HG02840 (cell line): ENCODE data around the gene KRTAP4-12.
"Not testable (repeated sequence)": the region's sequence is repeated elsewhere in the genome, so short reads cannot be mapped to it uniquely, and the experiment has no call there.

Experiments used
- ATAC-seq: cut with Tn5 transposase; IDR thresholded peaks from one replicate; pipeline ENCODE4 v1.9.1; 2021; ENCODE audit warnings: mild to moderate bottlenecking, moderate library complexity, moderate number of reproducible peaks; ENCODE audit not compliant: unreplicated experiment, low FRiP score

The KRTAP4-12 gene

DNA sequence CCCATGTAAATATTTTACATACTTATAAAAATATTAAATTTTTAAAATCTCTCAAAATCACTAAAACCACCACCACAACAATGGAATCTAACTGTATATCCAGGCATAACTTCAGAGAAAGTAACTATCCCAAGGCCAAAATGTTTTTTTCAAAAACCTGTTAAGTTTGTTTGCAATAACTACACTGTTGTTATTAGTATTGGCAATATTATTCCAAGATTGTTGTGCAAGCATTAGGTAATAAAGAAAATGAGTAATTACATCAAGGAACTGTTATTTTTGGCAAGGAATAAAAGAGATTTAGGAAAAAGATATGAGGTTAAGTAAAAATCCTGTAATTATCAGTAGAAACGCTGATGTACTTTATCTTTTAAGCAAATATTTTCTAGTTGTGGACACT lies 3.4 kb upstream of the KRTAP4-12 start:
- ATAC-seq, result no peak

GRCh38 chr17:41126412-41126811 lies 2.4 kb upstream of the KRTAP4-12 start:
- no peak for ATAC-seq

DNA sequence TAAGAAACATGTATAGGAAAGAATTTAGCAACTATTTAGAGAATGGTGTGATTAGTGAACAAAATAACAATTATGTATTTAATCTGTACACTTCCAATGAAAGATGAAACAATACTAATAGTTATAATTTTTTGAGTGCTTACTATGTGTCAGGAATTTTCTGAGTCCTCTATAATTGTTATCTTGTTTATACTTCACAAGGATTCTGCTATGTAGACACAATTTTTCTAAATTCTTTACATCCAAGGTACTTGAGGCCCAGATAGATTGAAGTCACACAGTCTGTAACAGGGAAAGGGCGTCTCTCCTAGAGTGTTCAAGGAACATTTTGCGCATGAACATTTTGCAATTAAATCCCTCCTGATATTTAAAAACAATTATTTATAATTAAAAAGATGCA lies 1.1 kb upstream of the KRTAP4-12 start:
- no peak for ATAC-seq

DNA sequence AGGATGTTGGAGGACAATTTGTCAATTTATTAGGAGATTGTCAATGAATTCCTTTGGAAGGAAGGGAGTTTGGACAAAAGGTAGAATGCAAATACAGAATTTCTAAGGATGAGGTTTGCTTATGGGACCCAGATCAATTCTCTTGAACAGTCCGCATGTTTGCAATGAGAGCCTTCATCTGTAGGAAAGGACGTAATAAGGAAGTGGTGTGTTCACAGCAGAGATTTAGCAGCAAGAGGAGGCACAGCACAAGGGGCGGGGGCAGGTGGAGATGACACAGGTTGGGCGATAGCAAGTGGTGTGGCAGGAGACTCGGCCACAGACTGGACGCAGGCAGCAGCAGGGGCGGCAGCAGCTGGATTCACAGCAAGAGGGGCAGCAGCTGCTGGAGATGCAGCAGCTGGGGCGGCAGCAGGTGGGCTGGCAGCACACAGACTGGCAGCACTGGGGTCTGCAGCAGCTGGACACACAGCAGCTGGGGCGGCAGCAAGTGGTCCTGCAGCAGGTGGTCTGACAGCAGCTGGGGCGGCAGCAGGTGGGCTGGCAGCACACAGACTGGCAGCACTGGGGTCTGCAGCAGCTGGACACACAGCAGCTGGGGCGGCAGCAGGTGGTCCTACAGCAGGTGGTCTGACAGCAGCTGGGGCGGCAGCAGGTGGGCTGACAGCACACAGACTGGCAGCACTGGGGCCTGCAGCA lies 541 bp downstream of the KRTAP4-12 start:
- ATAC-seq, result not testable (repeated sequence)

GRCh38 chr17:41121742-41122141 lies 2.2 kb downstream of the KRTAP4-12 start:
- ATAC-seq, result no peak

GRCh38 chr17:41119696-41120690 lies 4.0 kb downstream of the KRTAP4-12 start:
- not testable (repeated sequence) for ATAC-seq

- no peak for ATAC-seq
Observed at GRCh38 chr17:41118721-41119120, 5.3 kb downstream of the KRTAP4-12 start.

GRCh38 chr17:41117846-41118386 lies 6.1 kb downstream of the KRTAP4-12 start, which contains the start of gene KRTAP4-11:
KRTAP4-11 (minus strand) TSS chr17:41118373; CDS start chr17:41118315, 58 bp downstream.
- ATAC-seq, result not testable (repeated sequence)

DNA sequence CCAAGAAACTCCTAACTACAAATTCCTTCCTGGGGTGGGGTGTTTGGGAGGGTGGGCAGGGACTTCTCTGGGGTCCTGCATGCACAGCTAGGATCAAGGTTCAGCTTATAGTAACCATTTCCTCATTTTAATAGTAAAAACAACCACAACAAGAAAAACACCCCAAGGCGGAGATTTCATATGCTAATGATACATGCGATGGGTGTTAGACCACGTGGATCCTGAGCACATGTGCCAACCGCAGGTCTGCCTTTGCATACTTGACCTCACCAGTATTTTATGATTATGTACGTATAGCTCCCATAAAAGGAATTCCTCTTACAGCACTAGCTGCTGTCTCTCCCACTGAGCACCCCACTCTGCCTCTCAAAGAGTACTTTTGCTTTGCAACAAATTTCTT lies 7.7 kb downstream of the KRTAP4-12 start:
- no peak for ATAC-seq

- ATAC-seq, result no peak
Observed at GRCh38 chr17:41111151-41111885, 12.7 kb downstream of the KRTAP4-12 start.

DNA sequence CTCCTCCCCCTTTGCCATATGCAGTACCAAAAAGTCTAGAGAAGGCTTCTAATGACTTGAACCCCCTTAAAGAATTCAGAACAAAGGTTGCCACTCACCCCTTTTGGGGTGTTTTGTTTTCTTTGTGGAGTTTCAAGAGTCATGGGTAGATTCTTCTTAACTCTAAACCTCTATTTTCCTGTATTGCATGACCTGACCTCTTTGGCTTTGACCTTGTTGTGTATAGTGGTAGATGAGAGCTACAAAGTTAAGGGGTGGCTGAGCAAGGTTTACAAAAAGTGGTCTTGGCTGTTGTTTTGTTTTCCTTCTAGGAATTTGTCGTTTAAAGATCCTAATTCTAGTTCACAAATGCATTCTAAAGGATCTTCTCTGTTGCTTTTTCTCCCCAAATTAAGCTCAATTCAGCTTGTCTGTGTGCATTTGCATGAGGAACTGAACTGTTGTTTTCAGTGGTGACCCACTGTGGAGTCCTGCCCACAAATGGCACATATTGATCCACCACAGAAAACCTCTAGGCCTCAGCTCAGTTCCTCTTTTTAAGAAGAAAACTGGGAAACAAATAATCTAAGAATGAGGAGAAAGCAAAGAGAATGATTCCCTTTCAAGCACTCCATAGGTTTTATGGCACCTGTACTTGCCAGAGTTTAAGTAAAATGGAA lies 15.1 kb downstream of the KRTAP4-12 start:
- ATAC-seq, result not testable (repeated sequence)

DNA sequence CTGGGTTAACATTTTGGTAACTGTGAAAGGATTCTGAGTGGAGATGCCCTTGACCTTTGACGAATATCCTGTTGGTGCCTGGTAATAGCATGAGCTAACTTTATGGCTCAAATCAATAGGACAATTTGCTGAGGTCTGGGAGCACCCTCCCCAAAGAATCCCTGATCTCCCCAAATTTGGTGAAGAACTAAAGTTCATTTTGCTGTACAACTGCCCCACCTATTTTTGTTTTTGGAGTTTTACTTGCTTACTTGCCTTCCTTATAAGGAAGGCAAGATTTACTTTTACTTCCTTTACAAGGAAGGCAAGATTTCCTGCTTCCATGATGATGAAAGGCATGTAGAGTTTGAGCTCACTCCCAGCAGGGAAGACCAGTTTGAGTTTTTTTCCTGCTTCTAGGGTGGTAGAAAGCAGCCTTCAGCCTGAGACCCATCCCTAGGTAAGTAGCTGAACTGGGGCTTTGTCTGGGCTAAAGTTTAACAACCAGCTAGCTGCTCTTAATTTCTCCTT lies 16.0 kb downstream of the KRTAP4-12 start:
- no peak for ATAC-seq

GRCh38 chr17:41105347-41105746 lies 18.6 kb downstream of the KRTAP4-12 start, which contains the start of gene KRTAP4-9:
KRTAP4-9 (plus strand) TSS chr17:41105389; CDS start chr17:41105389, 0 bp downstream.
- not testable (repeated sequence) for ATAC-seq

DNA sequence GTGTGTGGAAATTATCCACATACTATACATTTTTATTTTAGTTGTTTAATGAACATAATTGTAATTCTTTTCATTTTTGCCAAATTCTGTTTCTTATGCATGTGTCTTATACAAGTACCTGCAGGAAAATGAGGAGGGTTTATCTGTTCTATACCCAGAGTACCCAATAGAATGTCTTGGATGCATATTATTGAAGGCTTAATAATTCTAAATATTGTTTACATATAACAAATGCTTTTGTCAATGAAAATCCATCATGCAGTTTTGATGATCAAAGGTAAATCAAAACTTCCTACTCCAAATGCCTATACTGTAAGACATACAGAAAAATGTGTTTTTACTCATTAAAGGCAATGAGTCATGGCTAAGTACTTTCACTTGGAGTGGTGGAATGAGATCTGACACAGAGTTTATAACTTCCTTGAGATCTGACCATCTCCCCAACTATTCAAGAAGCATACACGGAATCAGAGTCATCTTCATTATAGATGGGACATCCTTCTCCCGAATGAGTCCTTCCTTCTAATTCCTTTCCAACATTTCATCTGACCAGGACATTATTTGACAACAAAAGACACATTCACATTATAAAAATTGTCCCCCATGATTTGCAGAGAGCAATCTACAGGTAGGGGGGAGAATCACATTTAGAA lies 19.5 kb downstream of the KRTAP4-12 start:
- not testable (repeated sequence) for ATAC-seq

DNA sequence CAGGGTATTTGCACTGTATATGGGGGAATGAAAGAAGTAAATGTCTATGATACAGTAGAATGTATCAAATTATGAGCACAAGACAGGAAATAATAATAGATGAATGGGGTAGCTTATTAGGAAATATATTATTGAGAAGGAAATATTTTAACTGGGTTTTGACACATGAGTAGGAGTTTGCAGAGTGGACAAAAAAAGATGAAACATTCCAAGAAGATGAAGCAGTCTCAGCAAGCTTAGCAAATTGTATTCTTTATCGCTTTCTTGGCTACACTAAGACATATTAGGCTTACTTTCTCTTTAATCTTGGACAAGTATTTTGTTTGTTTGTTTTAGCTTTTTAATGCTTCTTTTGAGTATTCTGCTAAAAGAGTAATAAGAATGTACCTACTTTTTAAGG lies 20.1 kb downstream of the KRTAP4-12 start:
- no peak for ATAC-seq

- ATAC-seq, result no peak
Observed at GRCh38 chr17:41101586-41102259, 22.3 kb downstream of the KRTAP4-12 start, which contains the start of gene KRTAP4-16. KRTAP4-16 (minus strand) TSS chr17:41102209; CDS start chr17:41102209, 0 bp downstream.

DNA sequence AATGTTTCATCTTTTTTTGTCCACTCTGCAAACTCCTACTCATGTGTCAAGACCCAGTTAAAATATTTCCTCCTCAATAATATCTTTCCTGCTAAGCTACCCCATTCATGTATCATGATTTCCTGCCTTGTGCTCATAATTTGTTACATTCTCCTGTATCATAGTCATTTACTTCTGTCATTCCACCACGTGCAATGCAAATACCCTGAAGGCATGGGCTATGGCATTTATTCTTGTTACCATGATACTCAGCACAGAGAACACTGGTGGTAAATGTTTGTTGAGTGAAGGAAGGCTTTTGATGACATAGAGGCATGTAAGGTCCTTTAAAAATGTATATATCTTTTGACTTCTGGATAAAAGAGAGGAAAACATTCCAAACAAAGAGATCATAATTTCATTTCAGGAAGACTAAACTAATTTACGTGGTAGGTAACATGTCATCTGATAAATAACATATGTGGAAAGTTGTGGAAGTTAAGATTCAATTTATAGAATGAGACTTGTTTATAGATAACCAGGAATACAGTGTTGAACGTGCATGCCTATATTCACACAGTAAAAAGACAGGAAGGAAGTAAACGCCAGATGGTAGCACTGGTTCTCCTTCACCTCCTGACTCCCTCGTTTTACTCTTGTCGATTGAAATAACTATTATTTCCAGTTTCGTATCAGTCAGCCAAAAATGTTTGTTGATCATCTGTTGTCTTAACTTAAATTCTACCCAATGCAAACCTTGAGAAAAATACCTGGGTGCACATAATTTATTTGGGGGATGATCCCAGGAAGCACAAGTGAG lies 24.1 kb downstream of the KRTAP4-12 start:
- ATAC-seq, result not testable (repeated sequence)
